SK-N-MC (cell line): ENCODE results near the gene GLTPD2.

ENCODE experiments used
- EZH2 ChIP-seq: fragments of 200-600 bp; sonication (generic); IDR thresholded peaks from one replicate; pipeline ENCODE4 v1.6.1; 2017; ENCODE audit warnings: antibody characterized with exemption
- FOXP2 ChIP-seq: optimal IDR thresholded peaks from 2 replicates; pipeline ENCODE3; 2011; ENCODE audit warnings: mild to moderate bottlenecking, moderate library complexity; ENCODE audit not compliant: insufficient read depth; ENCODE audit errors: extremely low read length, control extremely low read depth
- POLR2AphosphoS5 ChIP-seq: IDR thresholded peaks from 2 replicates; pipeline ENCODE4 v1.6.1; 2012; ENCODE audit warnings: mild to moderate bottlenecking, low read depth, low read length, borderline replicate concordance

GRCh38 chr17:4836221-4836620 is 47.5 kb downstream of the GLTPD2 start:
- TF ChIP-seq EZH2, result no peak
- TF ChIP-seq POLR2AphosphoS5, result no peak
- no peak for TF ChIP-seq FOXP2
